Activated CD4-positive, alpha-beta T cell treated with anti-CD3 and anti-CD28 coated beads for 36 hours (primary cell): Measurements from ENCODE around the gene ACVR1C. TPM values are rescaled to one million over a fixed set of nuclear protein-coding genes. Genes with fewer than 3 reads are reported as not detected.

Experiments used
- ATAC-seq: fragments of 200-7000 bp; cut with Tn5 transposase; one replicate; pipeline ENCODE4 v1.10.0; 2021; ENCODE audit warnings: mild to moderate bottlenecking, moderate library complexity
- CTCF ChIA-PET: fragments of 350-600 bp; sonication (Branson Sonifier 250); formaldehyde crosslinking; loops from one replicate; lab custom pipeline; 2021; ENCODE audit warnings: antibody characterized with exemption; lab: Charles Lee
- POLR2A ChIA-PET: fragments of 350-600 bp; sonication (Branson Sonifier 250); formaldehyde crosslinking; loops from one replicate; lab custom pipeline; 2021; ENCODE audit warnings: antibody characterized with exemption, inconsistent platforms; lab: Charles Lee
- DNase-seq: peaks from one replicate; pipeline ENCODE4 v3.0.0-alpha.2; 2020
- H3K27ac Mint-ChIP-seq: one replicate; pipeline ENCODE4 v1.8.0; 2021; ENCODE audit warnings: mixed read lengths
- H3K27me3 Mint-ChIP-seq: one replicate; pipeline ENCODE4 v1.8.0; 2021; ENCODE audit warnings: mixed read lengths
- H3K36me3 Mint-ChIP-seq: one replicate; pipeline ENCODE4 v1.8.0; 2021; ENCODE audit warnings: low read depth, mixed read lengths
- H3K4me1 Mint-ChIP-seq: one replicate; pipeline ENCODE4 v1.8.0; 2021; ENCODE audit warnings: mixed read lengths
- H3K4me3 Mint-ChIP-seq: one replicate; pipeline ENCODE4 v1.8.0; 2021; ENCODE audit warnings: mild to moderate bottlenecking, moderate library complexity, mixed read lengths
- H3K9me3 Mint-ChIP-seq: one replicate; pipeline ENCODE4 v1.8.0; 2021; ENCODE audit warnings: low read depth, mixed read lengths
- intact Hi-C, 2 experiments: fragments of 100-400 bp; cut with DNase I in 1 of 2; cut with micrococcal nuclease in 1 of 2; formaldehyde crosslinking; loops; one replicate each; pipeline versions ENCODE4 v1.14.2 to v1.15.1; 2022 to 2024; cut with DNase I, micrococcal nuclease
- total RNA-seq, 2 experiments: library from RNA; stranded (reverse); gene quantifications; one replicate each; pipeline ENCODE4 v1.2.3, GENCODE V29; 2021

The ACVR1C gene
- total RNA-seq, 2 experiments from 2014 or later: 1.6 to 1.7 TPM

GRCh38 chr2:157625296-157625695, 3.4 kb downstream of the ACVR1C start:
- peak; percentile 34 for ATAC-seq
- peaks cover 6% of the 10 kb centered on the region for H3K27me3 Mint-ChIP-seq
- DNase-seq: peak; percentile 23
- CTCF ChIA-PET: interaction anchor here (0.6 to 1.6 kb wide), 8 partner anchors 142 to 386 kb away, joined by 3 to 12 read pairs (median 3); no protein-coding TSS in a partner anchor
- no peak overlapping the region for H3K4me3 Mint-ChIP-seq
- intact Hi-C loops: loop anchor here (5.0 to 10.0 kb wide), 5 partner anchors 130 to 1290 kb away; partner anchors contain the start of gene NR4A2 (in 1 of the 2)
- H3K27ac Mint-ChIP-seq: no peak overlapping the region
- H3K9me3 Mint-ChIP-seq: peaks cover 7% of the 10 kb centered on the region
- H3K36me3 Mint-ChIP-seq: no peaks in the 10 kb centered on the region
- POLR2A ChIA-PET: interaction anchor here (0.6 kb wide), 1 partner anchor 164 kb away, joined by 4 read pairs; no protein-coding TSS in a partner anchor
- peaks cover 34% of the 10 kb centered on the region for H3K4me1 Mint-ChIP-seq

DNA sequence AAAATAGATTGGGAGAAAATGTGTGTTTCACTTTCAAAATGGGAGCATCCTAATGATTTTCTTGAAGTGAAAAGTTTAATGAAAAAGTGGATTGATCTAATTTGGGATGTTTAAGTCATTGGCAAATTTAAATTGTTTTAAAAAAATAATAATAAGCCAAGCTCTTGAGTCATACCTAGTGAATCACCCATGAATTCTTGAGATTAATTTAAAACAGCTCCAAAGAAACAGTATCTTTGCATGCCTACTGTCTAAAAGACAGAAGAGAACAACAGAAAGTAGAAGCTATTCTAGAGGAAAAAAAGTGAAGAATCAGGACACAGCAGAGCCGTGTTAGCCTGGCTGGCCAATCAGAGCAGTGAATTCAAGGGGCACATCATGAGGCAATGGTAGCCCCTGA, 7.7 kb downstream of the ACVR1C start:
- Mint-ChIP-seq H3K4me3 (no peak overlapping the region), H3K36me3 (no peaks in the 10 kb centered on the region), H3K4me1 (peaks cover 15% of the 10 kb centered on the region), H3K9me3 (peaks cover 7% of the 10 kb centered on the region), H3K27ac (no peak overlapping the region), H3K27me3 (peaks cover 4% of the 10 kb centered on the region)
- intact Hi-C loops: loop anchor here (10.0 kb wide), 3 partner anchors 126 to 1286 kb away; partner anchors contain the start of gene NR4A2 (in 1 of the 2)
- DNase-seq (no peak), ATAC-seq (no peak)
- CTCF ChIA-PET: interaction anchor here (0.6 to 2.2 kb wide), 6 partner anchors 9 to 318 kb away, joined by 3 to 9 read pairs (median 5); no protein-coding TSS in a partner anchor
- POLR2A ChIA-PET: no interaction called here

DNA sequence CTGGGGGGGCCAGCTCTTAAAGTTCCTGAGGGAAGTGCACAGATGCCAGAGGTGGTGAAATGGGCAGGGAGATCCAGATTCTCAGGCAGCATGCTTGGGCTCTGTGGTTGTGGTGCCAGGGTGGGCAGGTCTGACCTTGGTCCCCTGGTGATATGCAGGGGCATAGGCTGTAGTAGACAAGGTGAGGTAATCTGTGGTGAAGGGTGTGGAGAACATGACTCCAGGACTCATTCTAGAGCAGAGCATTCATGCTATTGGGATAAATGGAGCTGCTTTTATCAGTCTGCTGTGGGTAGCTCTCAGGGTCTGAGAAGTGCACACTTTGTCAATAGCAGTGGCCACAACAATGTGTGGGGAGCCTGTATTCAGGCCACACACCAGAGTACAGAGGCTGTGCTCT, 16.9 kb downstream of the ACVR1C start:
- intact Hi-C loops: no loop called here
- CTCF ChIA-PET: interaction anchor here (0.7 kb wide), 1 partner anchor 16 kb away, joined by 4 read pairs; no protein-coding TSS in a partner anchor
- ATAC-seq (no peak), DNase-seq (no peak)
- Mint-ChIP-seq H3K9me3 (peaks cover 5% of the 10 kb centered on the region), H3K36me3 (peaks cover 3% of the 10 kb centered on the region), H3K4me3 (no peak overlapping the region), H3K27ac (no peak overlapping the region), H3K4me1 (no peaks in the 10 kb centered on the region), H3K27me3 (no peaks in the 10 kb centered on the region)
- POLR2A ChIA-PET: no interaction called here

DNA sequence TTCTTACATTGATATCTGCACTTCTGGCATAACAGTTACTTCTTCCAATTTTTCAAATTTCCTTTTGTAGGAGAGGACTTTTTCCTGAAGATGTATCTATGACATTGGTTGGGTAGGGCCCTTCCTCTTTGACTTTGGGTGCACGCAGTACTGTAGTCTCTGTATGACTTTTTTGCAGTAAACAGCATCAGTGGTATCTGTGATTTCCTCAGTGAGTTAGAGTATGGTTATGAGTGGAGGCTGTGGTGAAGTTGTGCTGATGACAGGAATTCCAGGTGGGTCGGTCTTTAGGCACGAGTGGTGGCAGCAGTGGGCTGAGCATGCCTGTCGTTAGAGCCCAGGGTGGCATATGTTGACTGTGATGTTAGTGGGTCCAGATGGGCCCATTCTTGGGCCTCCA, 17.6 kb downstream of the ACVR1C start:
- Mint-ChIP-seq H3K27me3 (no peaks in the 10 kb centered on the region), H3K27ac (no peak overlapping the region), H3K9me3 (peaks cover 5% of the 10 kb centered on the region), H3K4me3 (no peak overlapping the region), H3K36me3 (peaks cover 3% of the 10 kb centered on the region), H3K4me1 (no peaks in the 10 kb centered on the region)
- CTCF ChIA-PET: no interaction called here
- POLR2A ChIA-PET: no interaction called here
- peak; percentile 33 for ATAC-seq
- intact Hi-C loops: no loop called here
- no peak for DNase-seq

GRCh38 chr2:157606534-157606933, 22.1 kb downstream of the ACVR1C start:
- Mint-ChIP-seq H3K4me3 (no peak overlapping the region), H3K4me1 (no peaks in the 10 kb centered on the region), H3K36me3 (peaks cover 3% of the 10 kb centered on the region), H3K27ac (no peak overlapping the region), H3K27me3 (peaks cover 2% of the 10 kb centered on the region), H3K9me3 (peaks cover 5% of the 10 kb centered on the region)
- CTCF ChIA-PET: interaction anchor here (0.6 kb wide), 1 partner anchor 56 kb away, joined by 4 read pairs; no protein-coding TSS in a partner anchor
- intact Hi-C loops: no loop called here
- no peak for DNase-seq
- ATAC-seq: no peak
- POLR2A ChIA-PET: no interaction called here

- H3K27ac Mint-ChIP-seq: no peak overlapping the region
- H3K4me3 Mint-ChIP-seq: no peak overlapping the region
- ChIA-PET POLR2A (interaction anchor here (0.6 kb wide), 1 partner anchor 287 kb away, joined by 5 read pairs; no protein-coding TSS in a partner anchor), CTCF (interaction anchor here (1.0 to 5.2 kb wide), 6 partner anchors 10 to 301 kb away, joined by 3 to 32 read pairs (median 4); partner anchors contain the start of gene ACVR1C)
- H3K27me3 Mint-ChIP-seq: peaks cover 2% of the 10 kb centered on the region
- no peaks in the 10 kb centered on the region for H3K9me3 Mint-ChIP-seq
- DNase-seq (no peak), ATAC-seq (no peak)
- H3K4me1 Mint-ChIP-seq: no peaks in the 10 kb centered on the region
- H3K36me3 Mint-ChIP-seq: no peaks in the 10 kb centered on the region
- intact Hi-C loops: no loop called here
These were observed 25.5 kb downstream of the ACVR1C start for GRCh38 chr2:157603198-157603597.

DNA sequence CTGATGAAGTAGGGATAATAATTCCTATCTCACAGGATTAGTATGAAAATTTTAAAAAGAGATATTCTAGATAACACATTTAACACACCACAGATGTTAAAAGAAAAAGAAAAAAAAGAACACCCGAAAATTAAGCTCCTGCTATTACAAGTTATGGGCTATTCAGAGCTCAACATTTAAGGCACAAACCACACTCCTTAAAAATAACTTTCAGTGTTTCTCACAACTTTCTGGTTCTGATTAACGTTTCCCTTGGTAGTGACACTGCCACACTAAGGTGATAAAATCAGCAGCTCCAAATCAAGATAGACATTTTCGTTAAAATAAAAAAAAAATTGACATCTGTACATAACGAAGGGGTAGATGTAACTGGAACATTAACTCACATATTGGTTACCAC, 26.9 kb downstream of the ACVR1C start:
- Mint-ChIP-seq H3K4me1 (peaks cover 3% of the 10 kb centered on the region), H3K4me3 (no peak overlapping the region), H3K9me3 (no peaks in the 10 kb centered on the region), H3K36me3 (no peaks in the 10 kb centered on the region), H3K27ac (no peak overlapping the region), H3K27me3 (peaks cover 2% of the 10 kb centered on the region)
- DNase-seq (no peak), ATAC-seq (no peak)
- ChIA-PET POLR2A (no interaction called here), CTCF (interaction anchor here (0.9 to 5.2 kb wide), 4 partner anchors 9 to 300 kb away, joined by 3 to 32 read pairs (median 9); partner anchors contain the start of gene ACVR1C)
- intact Hi-C loops: no loop called here

DNA sequence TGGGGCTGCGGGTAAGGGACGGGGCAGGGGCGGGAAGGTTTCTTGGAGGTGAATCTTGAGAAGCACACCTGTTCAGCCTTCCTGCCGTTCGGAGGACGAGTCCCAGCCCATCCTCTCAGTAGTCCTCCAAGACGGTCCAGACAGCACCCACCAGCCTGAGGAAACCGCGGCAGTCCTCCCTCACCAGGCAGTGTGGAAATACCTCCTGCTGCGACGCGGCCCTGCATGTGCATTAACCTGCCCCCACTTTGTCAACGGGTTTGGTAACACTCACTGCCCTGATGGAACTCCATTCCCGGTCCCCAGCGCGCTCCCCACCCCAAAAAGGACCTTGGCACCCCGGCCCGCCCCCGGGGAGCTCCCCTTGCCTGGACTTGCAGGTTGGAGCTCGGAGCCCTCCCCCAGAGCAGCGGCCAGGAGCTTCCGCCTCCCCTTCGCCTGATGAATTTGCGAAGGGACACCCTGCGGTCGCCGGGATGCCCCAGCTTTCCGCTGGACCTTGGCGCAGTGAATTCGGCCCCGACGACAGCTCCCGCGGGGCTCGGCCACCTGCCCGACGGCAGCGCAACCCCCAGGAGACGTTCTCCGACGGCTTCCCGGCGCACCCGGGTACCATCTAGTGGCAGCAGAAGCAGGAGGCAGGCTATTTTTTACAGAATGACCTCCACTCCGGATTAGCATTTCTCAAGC, 31.5 kb downstream of the ACVR1C start:
- peak; percentile 88 for ATAC-seq

GRCh38 chr2:157593411-157593810, 35.3 kb downstream of the ACVR1C start:
- H3K27me3 Mint-ChIP-seq: peaks cover 3% of the 10 kb centered on the region
- CTCF ChIA-PET: interaction anchor here (0.6 to 1.8 kb wide), 15 partner anchors 9 to 647 kb away, joined by 3 to 7 read pairs (median 4); no protein-coding TSS in a partner anchor
- ATAC-seq: no peak
- DNase-seq: no peak
- no peaks in the 10 kb centered on the region for H3K36me3 Mint-ChIP-seq
- intact Hi-C loops: loop anchor here in 1 of 2 experiments (10.0 kb wide), 1 partner anchor 169 kb away; no protein-coding TSS in a partner anchor
- H3K9me3 Mint-ChIP-seq: no peaks in the 10 kb centered on the region
- no peak overlapping the region for H3K4me3 Mint-ChIP-seq
- no peak overlapping the region for H3K27ac Mint-ChIP-seq
- peaks cover 8% of the 10 kb centered on the region for H3K4me1 Mint-ChIP-seq
- POLR2A ChIA-PET: interaction anchor here (0.7 kb wide), 1 partner anchor 34 kb away, joined by 4 read pairs; no protein-coding TSS in a partner anchor

More for the DNA sequence above, 31.5 kb downstream of the ACVR1C start:
- no peaks in the 10 kb centered on the region for H3K9me3 Mint-ChIP-seq
- peaks cover 8% of the 10 kb centered on the region for H3K4me1 Mint-ChIP-seq
- H3K27ac Mint-ChIP-seq: no peak overlapping the region
- H3K4me3 Mint-ChIP-seq: peak overlapping the region; percentile 59
- intact Hi-C loops: loop anchor here (1.0 to 10.0 kb wide), 6 partner anchors 100 to 295 kb away; no protein-coding TSS in a partner anchor
- ChIA-PET CTCF (interaction anchor here (0.6 to 3.5 kb wide), 22 partner anchors 11 to 1165 kb away, joined by 3 to 36 read pairs (median 4); no protein-coding TSS in a partner anchor), POLR2A (no interaction called here)
- DNase-seq: peak; percentile 81
- peaks cover 5% of the 10 kb centered on the region for H3K27me3 Mint-ChIP-seq
- no peaks in the 10 kb centered on the region for H3K36me3 Mint-ChIP-seq

- Mint-ChIP-seq H3K9me3 (no peaks in the 10 kb centered on the region), H3K4me3 (no peak overlapping the region), H3K27ac (no peak overlapping the region), H3K4me1 (peaks cover 8% of the 10 kb centered on the region), H3K36me3 (no peaks in the 10 kb centered on the region), H3K27me3 (peaks cover 3% of the 10 kb centered on the region)
- no peak for DNase-seq
- intact Hi-C loops: loop anchor here in 1 of 2 experiments (10.0 kb wide), 1 partner anchor 168 kb away; no protein-coding TSS in a partner anchor
- ChIA-PET POLR2A (interaction anchor here (0.7 kb wide), 1 partner anchor 35 kb away, joined by 4 read pairs; no protein-coding TSS in a partner anchor), CTCF (interaction anchor here (0.7 to 1.8 kb wide), 8 partner anchors 10 to 292 kb away, joined by 3 to 6 read pairs (median 3); no protein-coding TSS in a partner anchor)
- no peak for ATAC-seq
These were observed 35.7 kb downstream of the ACVR1C start for GRCh38 chr2:157592948-157593347.

DNA sequence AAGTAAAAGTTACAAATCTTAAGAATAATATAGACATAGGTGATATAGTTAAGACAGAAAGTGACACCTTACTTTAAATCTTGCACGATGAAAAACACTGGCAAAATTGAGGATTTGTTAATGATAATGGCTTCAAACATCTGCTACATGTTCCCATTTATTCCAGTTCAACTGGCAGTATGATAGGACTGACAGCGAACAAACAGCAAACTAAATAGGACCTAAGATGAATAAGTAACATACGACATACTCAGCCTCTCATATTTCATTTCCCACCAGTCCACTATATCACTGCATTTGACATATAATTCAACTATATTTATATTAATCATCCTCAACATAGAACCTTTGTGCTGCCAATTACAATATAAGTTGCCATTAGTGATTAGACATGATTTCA, 36.3 kb downstream of the ACVR1C start:
- H3K4me1 Mint-ChIP-seq: peaks cover 5% of the 10 kb centered on the region
- ChIA-PET CTCF (interaction anchor here (0.7 to 1.3 kb wide), 5 partner anchors 11 to 290 kb away, joined by 3 to 4 read pairs (median 3); no protein-coding TSS in a partner anchor), POLR2A (interaction anchor here (0.6 kb wide), 1 partner anchor 34 kb away, joined by 4 read pairs; no protein-coding TSS in a partner anchor)
- no peak overlapping the region for H3K4me3 Mint-ChIP-seq
- no peaks in the 10 kb centered on the region for H3K36me3 Mint-ChIP-seq
- no peaks in the 10 kb centered on the region for H3K9me3 Mint-ChIP-seq
- DNase-seq (no peak), ATAC-seq (no peak)
- intact Hi-C loops: loop anchor here in 1 of 2 experiments (10.0 kb wide), 1 partner anchor 168 kb away; no protein-coding TSS in a partner anchor
- no peak overlapping the region for H3K27ac Mint-ChIP-seq
- H3K27me3 Mint-ChIP-seq: peaks cover 3% of the 10 kb centered on the region
